Suprapubic skin (tissue), 4 donors: ENCODE data around the gene GFOD1.

Experiments used
- CTCF ChIP-seq, 2 donors: fragments of 200-600 bp in 1 of 2; fragments of 450-650 bp in 1 of 2; sonication (generic) in 1 of 2; IDR thresholded peaks; one replicate each; pipeline ENCODE4 v1.5.1; 2016 to 2019; ENCODE audit warnings: antibody characterized with exemption in 2 of 2, mild to moderate bottlenecking in 1 of 2, moderate library complexity in 1 of 2
- POLR2A ChIP-seq, 2 donors: fragments of 450-650 bp; IDR thresholded peaks; one replicate each; pipeline ENCODE4 v1.6.1; 2017; ENCODE audit warnings: antibody characterized with exemption in 2 of 2, mild to moderate bottlenecking in 2 of 2, moderate library complexity in 2 of 2
- POLR2AphosphoS5 ChIP-seq, 3 donors: sonication (generic); formaldehyde crosslinking; IDR thresholded peaks; one replicate each; pipeline ENCODE4 v1.6.1; 2017; ENCODE audit warnings: antibody characterized with exemption in 3 of 3

- no peak for TF ChIP-seq POLR2AphosphoS5 (IDR thresholded peaks at IDR 0.05)
- TF ChIP-seq CTCF (IDR thresholded peaks at IDR 0.05), result no peak
- TF ChIP-seq POLR2A (IDR thresholded peaks at IDR 0.05), result no peak
Observed at GRCh38 chr6:13486679-13487121, 700 bp downstream of the GFOD1 start.
